A673 (cell line): Measurements from ENCODE around the gene SIX2. TPM values are rescaled to one million over a fixed set of nuclear protein-coding genes. Genes with fewer than 3 reads are reported as not detected.
"Not testable (repeated sequence)": the region's sequence is repeated elsewhere in the genome, so short reads cannot be mapped to it uniquely, and the experiment has no call there.

Experiments used
- BruUV-seq: library from RNA; stranded (reverse); fragments of 400-500 nt; replicated peaks from 2 replicates; lab custom pipeline; 2021; lab: Mats Ljungman, UMichigan
- CTCF ChIA-PET: fragments of 300-600 bp; sonication (Branson Sonifier 250); formaldehyde crosslinking; loops from one replicate; lab custom pipeline; 2022; ENCODE audit warnings: antibody characterized with exemption; lab: Charles Lee
- POLR2A ChIA-PET: fragments of 300-600 bp; sonication (Branson Sonifier 250); formaldehyde crosslinking; loops from one replicate; lab custom pipeline; 2022; ENCODE audit warnings: antibody characterized with exemption; ENCODE audit not compliant: low non-redundant PET; lab: Charles Lee
- DNase-seq: peaks from one replicate; pipeline ENCODE4 v3.0.0-alpha.2; 2015; ENCODE audit warnings: low spot score
- H3K27ac ChIP-seq: fragments of 200-600 bp; sonication (generic); 2 replicates; pipeline ENCODE4 v1.5.1; 2016; ENCODE audit warnings: mixed run types, low read depth, mild to moderate bottlenecking, mixed read lengths, antibody characterized with exemption, low read length; ENCODE audit not compliant: poor library complexity, severe bottlenecking
- H3K27me3 ChIP-seq: fragments of 200-600 bp; sonication (generic); replicated peaks from 2 replicates; pipeline ENCODE4 v1.6.1; 2017; ENCODE audit warnings: mixed run types, low read depth, mild to moderate bottlenecking, mixed read lengths, antibody characterized with exemption, low read length; ENCODE audit not compliant: insufficient read depth, poor library complexity
- H3K36me3 ChIP-seq: fragments of 200-600 bp; sonication (generic); 2 replicates; pipeline ENCODE4 v1.6.1; 2016; ENCODE audit warnings: mixed run types, mild to moderate bottlenecking, mixed read lengths, antibody characterized with exemption, low read length; ENCODE audit not compliant: insufficient read depth, poor library complexity, severe bottlenecking
- H3K4me1 ChIP-seq: fragments of 200-600 bp; sonication (generic); 2 replicates; pipeline ENCODE4 v1.6.1; 2017; ENCODE audit warnings: mixed run types, mild to moderate bottlenecking, mixed read lengths, antibody characterized with exemption, low read length; ENCODE audit not compliant: insufficient read depth, poor library complexity, severe bottlenecking
- H3K4me3 ChIP-seq: fragments of 200-600 bp; sonication (generic); 2 replicates; pipeline ENCODE4 v1.5.1; 2016; ENCODE audit warnings: low read depth, mixed run types, mild to moderate bottlenecking, mixed read lengths, low read length; ENCODE audit not compliant: poor library complexity, severe bottlenecking
- H3K9me3 ChIP-seq: fragments of 200-600 bp; sonication (generic); 2 replicates; pipeline ENCODE4 v1.6.1; 2016; ENCODE audit warnings: mixed run types, low read depth, mild to moderate bottlenecking, mixed read lengths, antibody characterized with exemption, low read length; ENCODE audit not compliant: poor library complexity, severe bottlenecking
- EZH2 ChIP-seq: fragments of 200-600 bp; sonication (generic); IDR thresholded peaks from 2 replicates; pipeline ENCODE4 v1.6.1; 2017; ENCODE audit warnings: borderline replicate concordance, low read depth, mild to moderate bottlenecking, mixed read lengths, antibody characterized with exemption, low read length; ENCODE audit not compliant: poor library complexity, severe bottlenecking
- intact Hi-C: fragments of 100-400 bp; cut with micrococcal nuclease; formaldehyde crosslinking; loops from one replicate; pipeline ENCODE4 v1.10.0; 2022; ENCODE audit not compliant: unreplicated experiment
- total RNA-seq: library from RNA; stranded (reverse); gene quantifications from 2 replicates; pipeline ENCODE4 v1.2.3, GENCODE V29; 2021
- TF ChIP-seq, protein P1 (sequence below): fragments of 300-800, 200-600 bp; sonication (generic); conservative IDR thresholded peaks from 2 replicates; pipeline ENCODE4 v1.5.1; 2017; ENCODE audit warnings: low read depth, mild to moderate bottlenecking, antibody characterized with exemption, low read length, moderate library complexity, mixed read lengths

The SIX2 gene
- total RNA-seq, 1 experiment from 2014 or later, result not detected

DNA sequence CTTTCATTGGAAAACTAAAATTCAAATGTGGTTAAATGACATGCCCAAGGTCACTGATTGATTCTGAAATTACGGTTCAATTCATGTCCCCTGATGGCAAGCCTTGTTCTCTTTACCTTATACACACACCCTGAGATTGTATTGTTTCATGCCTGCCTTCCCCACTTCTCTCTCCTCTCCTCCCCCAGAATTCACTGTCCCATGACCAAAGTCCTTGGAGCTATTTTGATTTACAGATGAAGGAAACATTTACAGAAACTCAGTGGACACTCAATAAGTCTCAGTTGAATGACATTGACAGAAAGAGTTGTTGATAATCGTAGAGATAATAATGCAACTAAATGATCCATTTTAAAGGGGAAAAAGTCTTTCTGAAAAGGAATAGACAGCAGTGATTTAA, 33.1 kb upstream of the SIX2 start:
- ChIA-PET POLR2A (no interaction called here), CTCF (no interaction called here)
- TF ChIP-seq EZH2, result no peak
- TF ChIP-seq, protein P1, sequence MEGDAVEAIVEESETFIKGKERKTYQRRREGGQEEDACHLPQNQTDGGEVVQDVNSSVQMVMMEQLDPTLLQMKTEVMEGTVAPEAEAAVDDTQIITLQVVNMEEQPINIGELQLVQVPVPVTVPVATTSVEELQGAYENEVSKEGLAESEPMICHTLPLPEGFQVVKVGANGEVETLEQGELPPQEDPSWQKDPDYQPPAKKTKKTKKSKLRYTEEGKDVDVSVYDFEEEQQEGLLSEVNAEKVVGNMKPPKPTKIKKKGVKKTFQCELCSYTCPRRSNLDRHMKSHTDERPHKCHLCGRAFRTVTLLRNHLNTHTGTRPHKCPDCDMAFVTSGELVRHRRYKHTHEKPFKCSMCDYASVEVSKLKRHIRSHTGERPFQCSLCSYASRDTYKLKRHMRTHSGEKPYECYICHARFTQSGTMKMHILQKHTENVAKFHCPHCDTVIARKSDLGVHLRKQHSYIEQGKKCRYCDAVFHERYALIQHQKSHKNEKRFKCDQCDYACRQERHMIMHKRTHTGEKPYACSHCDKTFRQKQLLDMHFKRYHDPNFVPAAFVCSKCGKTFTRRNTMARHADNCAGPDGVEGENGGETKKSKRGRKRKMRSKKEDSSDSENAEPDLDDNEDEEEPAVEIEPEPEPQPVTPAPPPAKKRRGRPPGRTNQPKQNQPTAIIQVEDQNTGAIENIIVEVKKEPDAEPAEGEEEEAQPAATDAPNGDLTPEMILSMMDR, result no peak
- no peak overlapping the region for H3K4me3 ChIP-seq
- no peak for DNase-seq
- no TSS peak for BruUV-seq
- H3K36me3 ChIP-seq, result no peaks in the 10 kb centered on the region
- intact Hi-C loops, result no loop called here
- no peaks in the 10 kb centered on the region for H3K4me1 ChIP-seq
- H3K27me3 ChIP-seq, result peaks cover 24% of the 10 kb centered on the region
- H3K27ac ChIP-seq, result no peak overlapping the region
- H3K9me3 ChIP-seq, result no peaks in the 10 kb centered on the region

DNA sequence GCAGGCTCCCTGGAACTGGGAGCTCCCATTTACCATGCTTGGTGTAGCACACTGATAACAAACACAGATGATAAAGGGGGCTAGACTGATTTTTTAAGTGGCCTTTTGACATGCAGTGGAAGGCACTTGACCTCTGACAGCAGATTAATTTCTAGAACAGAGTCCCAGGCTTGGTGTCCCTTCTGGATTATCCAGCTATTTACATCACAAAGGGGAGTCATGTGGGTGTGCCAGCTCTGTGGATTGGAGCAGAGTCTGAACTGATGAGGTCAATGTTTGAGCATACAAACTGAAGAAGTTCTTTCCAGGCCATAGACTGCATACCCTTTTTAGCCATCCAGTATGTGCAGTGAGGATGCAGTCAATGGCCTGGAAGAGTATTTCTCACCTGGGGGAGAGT, 31.5 kb upstream of the SIX2 start:
- BruUV-seq, result no TSS peak
- Histone ChIP-seq H3K9me3 (no peaks in the 10 kb centered on the region), H3K27ac (no peak overlapping the region), H3K27me3 (peaks cover 24% of the 10 kb centered on the region), H3K36me3 (no peaks in the 10 kb centered on the region), H3K4me1 (no peaks in the 10 kb centered on the region), H3K4me3 (no peak overlapping the region)
- no peak for TF ChIP-seq EZH2
- TF ChIP-seq, protein P1, result no peak
- no peak for DNase-seq
- ChIA-PET CTCF (no interaction called here), POLR2A (no interaction called here)
- intact Hi-C loops, result no loop called here

DNA sequence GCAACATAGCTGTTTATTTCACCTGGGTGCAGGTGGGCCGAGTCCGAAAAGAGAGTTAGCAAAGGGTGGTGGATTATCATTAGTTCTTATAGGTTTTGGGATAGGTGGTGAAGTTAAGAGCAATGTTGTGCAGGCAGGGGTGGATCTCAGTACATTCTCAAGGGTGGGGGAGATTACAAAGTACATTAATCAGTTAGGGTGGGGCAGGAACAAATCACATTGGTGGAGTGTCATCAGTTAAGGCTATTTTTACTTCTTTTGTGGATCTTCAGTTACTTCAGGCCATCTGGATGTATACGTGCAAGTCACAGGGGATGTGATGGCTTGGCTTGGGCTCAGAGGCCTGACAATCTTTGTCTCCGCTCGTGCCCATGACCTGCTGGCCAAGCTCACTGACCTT, 30.6 kb upstream of the SIX2 start:
- BruUV-seq, DNase-seq, H3K4me3 ChIP-seq, H3K27ac ChIP-seq, POLR2A ChIA-PET, H3K9me3 ChIP-seq, intact Hi-C loops, H3K4me1 ChIP-seq, H3K36me3 ChIP-seq, CTCF ChIA-PET: not testable (repeated sequence)
- peaks cover 22% of the 10 kb centered on the region for H3K27me3 ChIP-seq

DNA sequence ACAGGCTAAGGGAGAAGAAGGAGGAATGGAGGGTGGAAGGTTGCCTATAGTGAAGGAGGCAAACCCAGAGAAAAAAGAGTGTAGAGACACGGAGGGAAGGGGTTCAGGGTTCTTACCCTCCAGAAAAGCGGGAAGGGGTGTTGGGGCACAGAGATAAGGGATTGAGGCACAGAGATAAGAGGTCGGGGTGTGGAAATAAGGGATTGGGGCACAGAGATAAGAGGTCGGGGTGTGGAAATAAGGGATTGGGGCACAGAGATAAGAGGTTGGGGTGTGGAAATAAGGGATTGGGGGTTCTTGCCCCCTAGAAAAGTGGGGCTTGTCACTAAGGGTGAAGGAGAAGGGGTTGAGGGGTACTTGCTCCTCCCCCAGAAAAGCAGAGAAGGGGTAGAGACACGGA, 29.6 kb upstream of the SIX2 start:
- BruUV-seq, H3K4me1 ChIP-seq, H3K4me3 ChIP-seq, POLR2A ChIA-PET, H3K27ac ChIP-seq, H3K9me3 ChIP-seq, CTCF ChIA-PET, DNase-seq, H3K36me3 ChIP-seq, intact Hi-C loops: not testable (repeated sequence)
- peaks cover 16% of the 10 kb centered on the region for H3K27me3 ChIP-seq
